ENCODE data around the gene TMEM255A.

Gene TMEM255A

GRCh38 chrX:120306630-120307029 is 4.6 kb downstream of the TMEM255A start:
- DNase-seq: no peak

GRCh38 chrX:120305531-120306141 is 5.6 kb downstream of the TMEM255A start:
- DNase-seq: no peak

GRCh38 chrX:120304256-120304655 is 7.0 kb downstream of the TMEM255A start:
- no peak for DNase-seq

GRCh38 chrX:120302434-120302833 is 8.8 kb downstream of the TMEM255A start:
- no peak for DNase-seq

- no peak for DNase-seq
Measured at GRCh38 chrX:120301960-120302359, 9.3 kb downstream of the TMEM255A start.

- no peak for DNase-seq
Measured at GRCh38 chrX:120301497-120301896, 9.8 kb downstream of the TMEM255A start.

- no peak for DNase-seq
Measured at GRCh38 chrX:120299928-120300327, 11.3 kb downstream of the TMEM255A start.

- no peak for DNase-seq
Measured at GRCh38 chrX:120297923-120298322, 13.3 kb downstream of the TMEM255A start.

- no peak for DNase-seq
Measured at GRCh38 chrX:120294651-120295050, 16.6 kb downstream of the TMEM255A start.

GRCh38 chrX:120293015-120293414 is 18.2 kb downstream of the TMEM255A start:
- DNase-seq: no peak

GRCh38 chrX:120291211-120291610 is 20.1 kb downstream of the TMEM255A start:
- DNase-seq: no peak

- DNase-seq: no peak
Measured at GRCh38 chrX:120290107-120290506, 21.2 kb downstream of the TMEM255A start.

GRCh38 chrX:120287513-120288112 is 23.6 kb downstream of the TMEM255A start:
- DNase-seq: no peak

- DNase-seq: no peak
Measured at GRCh38 chrX:120286733-120287512, 24.3 kb downstream of the TMEM255A start.

GRCh38 chrX:120282697-120283096 is 28.6 kb downstream of the TMEM255A start:
- DNase-seq: no peak

GRCh38 chrX:120281761-120282160 is 29.5 kb downstream of the TMEM255A start:
- DNase-seq: no peak

GRCh38 chrX:120281021-120281624 is 30.1 kb downstream of the TMEM255A start:
- DNase-seq: no peak

GRCh38 chrX:120274958-120275357 is 36.3 kb downstream of the TMEM255A start:
- DNase-seq: no peak

GRCh38 chrX:120274145-120274544 is 37.1 kb downstream of the TMEM255A start:
- no peak for DNase-seq

- no peak for DNase-seq
Measured at GRCh38 chrX:120271218-120271617, 40.0 kb downstream of the TMEM255A start.

GRCh38 chrX:120270567-120270966 is 40.7 kb downstream of the TMEM255A start:
- DNase-seq: no peak

- DNase-seq: no peak
Measured at GRCh38 chrX:120269373-120270035, 41.8 kb downstream of the TMEM255A start.

- no peak for DNase-seq
Measured at GRCh38 chrX:120264341-120264740, 46.9 kb downstream of the TMEM255A start.
